ENCODE data around the gene SLC22A17. TPM values are rescaled to one million over a fixed set of nuclear protein-coding genes. Genes with fewer than 3 reads are reported as not detected.

Gene SLC22A17
- total RNA-seq, 1 donor from 2014 or later = 12.1 TPM

DNA sequence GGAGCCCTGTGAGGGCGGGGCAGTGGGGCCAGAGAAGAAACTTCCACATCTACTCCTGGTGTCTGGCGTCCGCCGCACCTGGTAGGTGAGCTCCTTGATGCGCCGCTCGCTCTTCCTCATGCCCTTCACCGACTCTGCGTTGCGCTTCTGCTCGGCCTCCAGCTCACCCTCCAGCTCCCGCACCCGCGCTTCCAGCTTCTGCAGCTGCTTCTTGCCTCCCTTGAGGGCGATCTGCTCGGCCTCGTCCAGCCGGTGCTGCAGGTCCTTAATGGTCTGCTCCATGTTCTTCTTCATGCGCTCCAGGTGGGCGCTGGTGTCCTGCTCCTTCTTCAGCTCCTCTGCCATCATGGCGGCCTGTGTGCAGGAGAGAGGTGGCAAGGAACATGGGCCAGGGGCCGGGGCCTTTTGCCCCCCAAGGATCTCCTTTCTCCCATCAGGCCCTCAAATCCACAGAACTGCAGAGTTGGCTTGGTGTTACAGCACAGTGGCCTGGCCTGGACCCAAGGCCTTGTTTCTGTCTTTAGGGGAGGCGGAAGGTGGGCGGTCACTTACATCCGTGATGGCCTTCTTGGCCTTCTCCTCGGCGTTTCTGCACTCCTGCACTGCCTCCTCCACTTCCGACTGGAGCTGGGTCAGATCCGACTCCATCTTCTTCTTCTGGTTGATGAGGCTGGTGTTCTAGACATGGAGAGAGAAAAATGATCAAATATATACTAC, 31.8 kb upstream of the SLC22A17 start:
- TF ChIP-seq, protein P1, sequence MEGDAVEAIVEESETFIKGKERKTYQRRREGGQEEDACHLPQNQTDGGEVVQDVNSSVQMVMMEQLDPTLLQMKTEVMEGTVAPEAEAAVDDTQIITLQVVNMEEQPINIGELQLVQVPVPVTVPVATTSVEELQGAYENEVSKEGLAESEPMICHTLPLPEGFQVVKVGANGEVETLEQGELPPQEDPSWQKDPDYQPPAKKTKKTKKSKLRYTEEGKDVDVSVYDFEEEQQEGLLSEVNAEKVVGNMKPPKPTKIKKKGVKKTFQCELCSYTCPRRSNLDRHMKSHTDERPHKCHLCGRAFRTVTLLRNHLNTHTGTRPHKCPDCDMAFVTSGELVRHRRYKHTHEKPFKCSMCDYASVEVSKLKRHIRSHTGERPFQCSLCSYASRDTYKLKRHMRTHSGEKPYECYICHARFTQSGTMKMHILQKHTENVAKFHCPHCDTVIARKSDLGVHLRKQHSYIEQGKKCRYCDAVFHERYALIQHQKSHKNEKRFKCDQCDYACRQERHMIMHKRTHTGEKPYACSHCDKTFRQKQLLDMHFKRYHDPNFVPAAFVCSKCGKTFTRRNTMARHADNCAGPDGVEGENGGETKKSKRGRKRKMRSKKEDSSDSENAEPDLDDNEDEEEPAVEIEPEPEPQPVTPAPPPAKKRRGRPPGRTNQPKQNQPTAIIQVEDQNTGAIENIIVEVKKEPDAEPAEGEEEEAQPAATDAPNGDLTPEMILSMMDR (IDR thresholded peaks at IDR 0.05) = no peak
- no peak for DNase-seq
- Histone ChIP-seq H3K4me1 (no peaks in the 10 kb centered on the region), H3K4me3 (no peak overlapping the region), H3K27me3 (no peaks in the 10 kb centered on the region), H3K36me3 (no peaks in the 10 kb centered on the region), H3K27ac (no peak overlapping the region), H3K9me3 (no peaks in the 10 kb centered on the region)
- ATAC-seq = no peak
- intact Hi-C loops (cut with DNase I) = no loop called here

DNA sequence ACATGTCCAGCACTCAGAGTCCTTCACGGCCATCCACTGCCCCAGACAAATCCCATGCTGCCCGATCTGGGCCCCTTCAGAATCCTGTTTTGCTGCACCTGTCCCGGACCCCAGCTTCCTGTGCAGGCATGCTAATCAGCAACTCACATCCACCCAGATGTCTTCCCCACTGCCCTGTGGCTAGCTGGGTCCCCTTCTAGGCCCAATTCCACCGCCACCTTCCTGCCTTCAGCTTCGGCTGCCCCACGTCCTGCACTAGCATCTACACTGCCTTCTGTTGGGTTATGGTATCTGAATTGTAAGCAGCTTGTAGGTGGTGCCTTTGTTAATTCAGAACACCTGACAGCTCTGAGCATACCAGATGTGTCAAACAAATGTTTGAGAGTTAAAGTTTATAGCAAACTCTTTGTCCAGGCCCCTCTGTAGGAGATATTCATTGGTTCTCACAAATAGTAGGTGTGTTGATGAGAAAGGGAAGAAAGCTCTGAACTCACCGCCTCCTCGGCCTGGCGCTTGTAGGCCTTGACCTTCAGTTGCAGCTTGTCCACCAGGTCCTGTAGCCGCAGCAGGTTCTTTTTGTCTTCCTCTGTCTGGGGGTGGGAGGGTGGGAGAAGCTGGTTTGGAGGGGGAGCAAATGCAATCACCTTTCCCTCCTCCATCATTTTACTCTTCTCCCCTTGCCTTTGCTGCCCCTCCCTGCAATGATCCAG, 30.2 kb upstream of the SLC22A17 start:
- ATAC-seq (no peak), DNase-seq (no peak)
- H3K9me3 ChIP-seq = no peaks in the 10 kb centered on the region
- intact Hi-C loops (cut with DNase I) = no loop called here
- no peaks in the 10 kb centered on the region for H3K27me3 ChIP-seq
- H3K36me3 ChIP-seq = no peaks in the 10 kb centered on the region
- H3K4me1 ChIP-seq = no peaks in the 10 kb centered on the region
- no peak overlapping the region for H3K4me3 ChIP-seq
- no peak overlapping the region for H3K27ac ChIP-seq
- TF ChIP-seq, protein P1 (IDR thresholded peaks at IDR 0.05) = no peak

DNA sequence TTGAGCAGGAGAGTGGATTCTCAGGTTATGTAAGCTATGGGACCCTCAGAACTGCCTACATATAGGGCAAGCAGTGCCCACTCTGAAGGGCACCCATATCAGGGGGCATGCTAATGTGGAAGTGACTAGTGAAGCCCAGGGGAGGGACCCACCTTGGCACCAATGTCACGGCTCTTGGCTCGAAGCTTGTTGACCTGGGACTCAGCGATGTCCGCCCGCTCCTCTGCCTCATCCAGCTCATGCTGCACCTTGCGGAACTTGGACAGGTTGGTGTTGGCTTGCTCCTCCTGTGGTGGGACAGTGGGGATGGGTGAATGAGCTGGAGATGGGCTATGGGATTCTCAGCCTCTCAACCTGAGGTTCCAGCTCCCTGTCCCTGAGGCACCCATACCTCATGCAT, 29.6 kb upstream of the SLC22A17 start:
- intact Hi-C loops (cut with DNase I) = no loop called here
- no peak for ATAC-seq

DNA sequence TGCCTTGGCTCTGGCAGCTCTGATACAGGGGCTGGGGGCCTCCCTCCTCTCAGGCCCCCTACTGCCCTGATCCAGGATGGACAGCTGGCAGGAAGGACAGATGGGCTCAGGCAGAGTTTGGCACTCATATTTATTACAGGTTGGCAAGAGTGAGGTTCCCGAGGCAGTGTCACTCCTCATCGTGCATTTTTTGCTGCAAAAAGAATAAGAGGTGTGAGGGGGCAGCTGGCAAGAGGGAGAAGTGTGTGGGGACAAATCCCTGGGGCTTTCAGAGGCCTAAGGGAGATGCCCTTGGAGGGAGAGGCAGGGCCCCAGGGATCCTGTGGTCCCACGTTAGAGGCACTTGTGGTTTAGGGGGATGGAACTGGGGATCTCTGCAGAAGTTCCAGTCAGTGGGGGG, 29.2 kb upstream of the SLC22A17 start:
- intact Hi-C loops (cut with DNase I) = no loop called here
- Histone ChIP-seq H3K27me3 (no peaks in the 10 kb centered on the region), H3K9me3 (no peaks in the 10 kb centered on the region), H3K27ac (no peak overlapping the region), H3K4me3 (no peak overlapping the region), H3K4me1 (no peaks in the 10 kb centered on the region), H3K36me3 (no peaks in the 10 kb centered on the region)
- TF ChIP-seq, protein P1 (IDR thresholded peaks at IDR 0.05) = no peak
- ATAC-seq (no peak), DNase-seq (no peak)

More for the DNA sequence above, 29.6 kb upstream of the SLC22A17 start:
- DNase-seq = no peak
- Histone ChIP-seq H3K4me1 (no peaks in the 10 kb centered on the region), H3K9me3 (no peaks in the 10 kb centered on the region), H3K27ac (no peak overlapping the region), H3K4me3 (no peak overlapping the region), H3K36me3 (no peaks in the 10 kb centered on the region), H3K27me3 (no peaks in the 10 kb centered on the region)
- TF ChIP-seq, protein P1 (IDR thresholded peaks at IDR 0.05) = no peak

DNA sequence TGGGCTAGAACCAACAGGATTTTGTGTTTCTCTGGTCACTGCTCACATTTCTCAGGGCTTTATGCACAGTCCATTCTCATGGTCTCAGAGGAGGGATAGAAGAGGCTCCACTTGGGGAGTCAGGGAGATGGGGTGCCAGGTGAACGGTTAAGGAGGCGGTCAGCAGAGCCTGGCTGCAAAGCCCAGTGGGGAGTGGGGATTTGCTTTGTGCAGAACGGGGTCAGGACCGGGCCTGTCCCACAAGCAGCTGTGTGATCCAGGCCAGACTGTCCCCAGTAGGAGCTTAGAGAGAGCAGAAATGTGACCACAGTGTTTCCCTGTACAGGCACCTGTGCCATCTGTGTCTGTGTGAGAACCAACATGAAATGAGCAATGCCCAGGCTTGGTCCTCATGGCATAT, 28.3 kb upstream of the SLC22A17 start:
- H3K4me3 ChIP-seq = no peak overlapping the region
- H3K27ac ChIP-seq = no peak overlapping the region
- TF ChIP-seq, protein P1 (IDR thresholded peaks at IDR 0.05) = no peak
- H3K27me3 ChIP-seq = no peaks in the 10 kb centered on the region
- ATAC-seq (no peak), DNase-seq (no peak)
- no peaks in the 10 kb centered on the region for H3K4me1 ChIP-seq
- H3K36me3 ChIP-seq = no peaks in the 10 kb centered on the region
- intact Hi-C loops (cut with DNase I) = no loop called here
- no peaks in the 10 kb centered on the region for H3K9me3 ChIP-seq
